ENCODE results near the gene SLC12A4. TPM values are rescaled to one million over a fixed set of nuclear protein-coding genes. Genes with fewer than 3 reads are reported as not detected.

The SLC12A4 gene
- total and polyA plus RNA-seq, 2 of the 13 experiments (the other 11 are each of a cell fraction or from before 2014, with no cell fraction given): 65.1 to 84.3 TPM

DNA sequence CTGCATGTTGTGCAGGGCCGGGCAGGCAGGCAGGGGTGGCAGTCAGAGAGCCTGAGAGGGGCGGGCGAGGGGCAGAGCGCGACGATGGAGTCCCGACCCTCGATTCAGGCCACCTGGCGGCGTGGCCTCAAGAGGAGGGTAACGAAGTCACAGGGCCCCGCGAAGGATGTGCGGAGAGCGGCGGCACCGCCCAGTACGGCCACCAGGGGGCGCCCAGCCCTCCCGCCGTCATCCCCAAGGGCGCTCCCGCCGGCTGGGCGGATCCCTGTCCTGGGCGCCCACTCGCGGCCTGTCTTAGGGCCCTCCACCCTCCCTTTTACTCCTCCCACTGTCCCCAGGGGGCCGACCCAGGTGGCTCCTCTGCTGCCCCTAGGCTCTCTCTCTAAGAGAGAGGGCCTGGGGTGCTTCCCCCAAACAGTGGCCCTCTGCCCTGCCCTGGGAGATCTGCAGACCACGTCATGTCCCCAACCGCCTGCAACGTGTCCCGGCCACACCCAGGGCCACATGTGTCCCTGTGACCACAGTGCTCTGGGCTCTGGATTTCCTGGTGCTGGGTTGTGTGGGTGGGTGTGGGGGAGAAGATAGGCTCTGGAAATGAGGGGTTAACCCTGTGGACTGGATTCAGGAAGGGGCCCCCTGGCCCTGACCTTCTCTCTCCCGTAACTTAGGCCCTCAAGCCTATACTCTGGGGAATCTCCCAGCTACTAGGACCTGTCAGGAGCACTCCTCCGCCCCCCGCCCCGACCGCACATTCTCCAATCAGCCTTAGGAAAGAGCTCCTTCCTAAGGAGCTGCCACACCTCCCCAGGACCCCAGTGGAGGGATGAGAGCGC lies 25.0 kb upstream of the SLC12A4 start (continued):
- TF ChIP-seq ZNF841 (CRISPR knock-in tag; IDR thresholded peaks at IDR 0.05; ENCODE audit: borderline replicate concordance) (no peak), ZNF597 (CRISPR knock-in tag; IDR thresholded peaks at IDR 0.05) (no peak), GABPB1 (CRISPR knock-in tag; IDR thresholded peaks at IDR 0.05) (peak; percentile 82), TARDBP (CRISPR knock-in tag; IDR thresholded peaks at IDR 0.05) (0 out of 2 replicates have a peak, but pooled peaks have one; percentile 34), PHF5A (CRISPR knock-in tag; IDR thresholded peaks at IDR 0.05; ENCODE audit: low read depth, unreplicated experiment) (peak; percentile 49), ATF5 (CRISPR knock-in tag; IDR thresholded peaks at IDR 0.05; ENCODE audit: low read depth) (0 out of 2 replicates have a peak, but pooled peaks have one; percentile 45), ZNF687 (CRISPR knock-in tag; IDR thresholded peaks at IDR 0.05) (peak; percentile 96), GATAD2A (CRISPR knock-in tag; IDR thresholded peaks at IDR 0.05) (peak; percentile 66), MATR3 (CRISPR knock-in tag; IDR thresholded peaks at IDR 0.05) (no peak), ZNF563 (CRISPR knock-in tag; IDR thresholded peaks at IDR 0.05) (peak; percentile 64), HES4 (CRISPR knock-in tag; IDR thresholded peaks at IDR 0.05; ENCODE audit: borderline replicate concordance) (peak; percentile 55), ZNF777 (CRISPR knock-in tag; IDR thresholded peaks at IDR 0.05) (peak; percentile 51; the same call in 1 of the 2 replicates), GZF1 (CRISPR knock-in tag; IDR thresholded peaks at IDR 0.05) (no peak; the same call in 1 of the 2 replicates), SETDB1 (CRISPR knock-in tag; IDR thresholded peaks at IDR 0.05; ENCODE audit: borderline replicate concordance) (no peak), DMAP1 (CRISPR knock-in tag; IDR thresholded peaks at IDR 0.05) (peak; percentile 89), ZNF441 (CRISPR knock-in tag; IDR thresholded peaks at IDR 0.05; ENCODE audit: borderline replicate concordance) (no peak; the same call in 1 of the 2 replicates)
- TF ChIP-seq, protein P1, sequence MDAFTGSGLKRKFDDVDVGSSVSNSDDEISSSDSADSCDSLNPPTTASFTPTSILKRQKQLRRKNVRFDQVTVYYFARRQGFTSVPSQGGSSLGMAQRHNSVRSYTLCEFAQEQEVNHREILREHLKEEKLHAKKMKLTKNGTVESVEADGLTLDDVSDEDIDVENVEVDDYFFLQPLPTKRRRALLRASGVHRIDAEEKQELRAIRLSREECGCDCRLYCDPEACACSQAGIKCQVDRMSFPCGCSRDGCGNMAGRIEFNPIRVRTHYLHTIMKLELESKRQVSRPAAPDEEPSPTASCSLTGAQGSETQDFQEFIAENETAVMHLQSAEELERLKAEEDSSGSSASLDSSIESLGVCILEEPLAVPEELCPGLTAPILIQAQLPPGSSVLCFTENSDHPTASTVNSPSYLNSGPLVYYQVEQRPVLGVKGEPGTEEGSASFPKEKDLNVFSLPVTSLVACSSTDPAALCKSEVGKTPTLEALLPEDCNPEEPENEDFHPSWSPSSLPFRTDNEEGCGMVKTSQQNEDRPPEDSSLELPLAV (CRISPR knock-in tag; conservative IDR thresholded peaks at IDR 0.05; ENCODE audit: low read depth): no peak
- TF ChIP-seq, protein P2, sequence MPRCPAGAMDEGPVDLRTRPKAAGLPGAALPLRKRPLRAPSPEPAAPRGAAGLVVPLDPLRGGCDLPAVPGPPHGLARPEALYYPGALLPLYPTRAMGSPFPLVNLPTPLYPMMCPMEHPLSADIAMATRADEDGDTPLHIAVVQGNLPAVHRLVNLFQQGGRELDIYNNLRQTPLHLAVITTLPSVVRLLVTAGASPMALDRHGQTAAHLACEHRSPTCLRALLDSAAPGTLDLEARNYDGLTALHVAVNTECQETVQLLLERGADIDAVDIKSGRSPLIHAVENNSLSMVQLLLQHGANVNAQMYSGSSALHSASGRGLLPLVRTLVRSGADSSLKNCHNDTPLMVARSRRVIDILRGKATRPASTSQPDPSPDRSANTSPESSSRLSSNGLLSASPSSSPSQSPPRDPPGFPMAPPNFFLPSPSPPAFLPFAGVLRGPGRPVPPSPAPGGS (CRISPR knock-in tag; IDR thresholded peaks at IDR 0.05): no peak; the same call in 1 of the 2 replicates
